Keratinocyte (primary cell): Measurements from ENCODE around the gene SLBP. TPM values are rescaled to one million over a fixed set of nuclear protein-coding genes. Genes with fewer than 3 reads are reported as not detected.

Experiments
- DNase-seq: peaks from one replicate; pipeline ENCODE4 v3.0.0-alpha.2; 2011; ENCODE audit warnings: low read depth, missing footprints, low spot score
- FAIRE-seq: peaks from 2 replicates; lab custom pipeline; 2011; peaks lifted over from hg19 to GRCh38; lab: Jason Lieb, UNC
- H2AFZ ChIP-seq: 2 replicates; pipeline ENCODE4 v1.6.0; 2012; ENCODE audit warnings: low read length, control low read depth, inconsistent platforms; ENCODE audit not compliant: control insufficient read depth
- H3K27ac ChIP-seq: 2 replicates; pipeline ENCODE4 v1.5.1; 2011; ENCODE audit warnings: low read length; ENCODE audit not compliant: control insufficient read depth, insufficient read depth
- H3K27me3 ChIP-seq: 3 replicates; pipeline ENCODE4 v1.6.0; 2011; ENCODE audit warnings: low read length; ENCODE audit not compliant: control insufficient read depth, insufficient read depth; ENCODE audit errors: extremely low read depth
- H3K36me3 ChIP-seq, 2 experiments: 2 replicates in 1 of 2; 3 replicates in 1 of 2; pipeline ENCODE4 v1.5.1; 2011; ENCODE audit warnings: low read length in 2 of 2, mild to moderate bottlenecking in 1 of 2; ENCODE audit not compliant: control insufficient read depth in 2 of 2, insufficient read depth in 2 of 2; ENCODE audit errors: extremely low read depth in 1 of 2
- H3K4me1 ChIP-seq: 3 replicates; pipeline ENCODE4 v1.5.1; 2011; ENCODE audit warnings: low read length; ENCODE audit not compliant: control insufficient read depth, insufficient read depth; ENCODE audit errors: extremely low read depth
- H3K4me2 ChIP-seq: 3 replicates; pipeline ENCODE4 v1.6.0; 2011; ENCODE audit warnings: low read depth, low read length; ENCODE audit not compliant: control insufficient read depth, insufficient read depth; ENCODE audit errors: extremely low read depth
- H3K4me3 ChIP-seq, 3 experiments: fragments of 200-600 bp in 1 of 3; sonication (generic) in 1 of 3; 2 replicates in 2 of 3; 3 replicates in 1 of 3; pipeline ENCODE4 v1.5.1; 2011 to 2016; ENCODE audit warnings: low read length in 3 of 3, mild to moderate bottlenecking in 3 of 3, control low read depth in 2 of 3, inconsistent platforms in 1 of 3, low read depth in 1 of 3, mixed read lengths in 1 of 3, mixed run types in 1 of 3, moderate library complexity in 1 of 3; ENCODE audit not compliant: control insufficient read depth in 2 of 3, insufficient read depth in 2 of 3; ENCODE audit errors: extremely low read depth in 1 of 3
- H3K79me2 ChIP-seq: 2 replicates; pipeline ENCODE4 v1.6.0; 2012; ENCODE audit warnings: low read length; ENCODE audit not compliant: control insufficient read depth, insufficient read depth
- H3K9ac ChIP-seq: 3 replicates; pipeline ENCODE4 v1.6.0; 2011; ENCODE audit warnings: low read length; ENCODE audit not compliant: control insufficient read depth, insufficient read depth; ENCODE audit errors: extremely low read depth
- H3K9me1 ChIP-seq: 3 replicates; pipeline ENCODE4 v1.6.0; 2011; ENCODE audit warnings: low read length; ENCODE audit not compliant: control insufficient read depth, insufficient read depth; ENCODE audit errors: extremely low read depth
- H3K9me3 ChIP-seq: 2 replicates; pipeline ENCODE4 v1.5.1; 2012; ENCODE audit warnings: low read depth, low read length; ENCODE audit not compliant: control insufficient read depth
- H4K20me1 ChIP-seq: 3 replicates; pipeline ENCODE4 v1.6.0; 2011; ENCODE audit warnings: low read length; ENCODE audit not compliant: control insufficient read depth, insufficient read depth; ENCODE audit errors: extremely low read depth
- CTCF ChIP-seq, 3 experiments: IDR thresholded peaks in 1 of 3; conservative IDR thresholded peaks in 1 of 3; optimal IDR thresholded peaks in 1 of 3; 2 replicates in 2 of 3; 3 replicates in 1 of 3; pipeline versions ENCODE3 to v1.5.1; 2011; ENCODE audit warnings: low read length in 3 of 3, mild to moderate bottlenecking in 3 of 3, moderate library complexity in 2 of 3, control low read depth in 1 of 3, inconsistent platforms in 1 of 3; ENCODE audit not compliant: insufficient read depth in 2 of 3; ENCODE audit errors: extremely low read depth in 1 of 3
- EZH2 ChIP-seq: IDR thresholded peaks from one replicate; pipeline ENCODE4 v1.6.1; 2012; ENCODE audit warnings: inconsistent platforms, mild to moderate bottlenecking, low read length, moderate library complexity
- dilution Hi-C: fragments of 300-500 bp; cut with MboI; formaldehyde crosslinking; loops from one replicate; pipeline ENCODE4 v1.7.0; 2020; ENCODE audit warnings: low sequenced_read_pairs; ENCODE audit not compliant: extremely low pct_ligation_motif_present
- polyA plus RNA-seq, 5 experiments: library from polyadenylated mRNA; depleted of rRNA in 3 of 5; stranded (reverse) in 3 of 5; stranded (forward) in 1 of 5; unstranded in 1 of 5; fragments of >200 nt; gene quantifications; 1 replicate in 1 of 5; 2 replicates in 3 of 5; 3 replicates in 1 of 5; pipeline versions ENCODE4 v1.2.1 to v1.2.3, GENCODE V29; 2011 to 2012; ENCODE audit warnings: missing spikeins in 2 of 5, low read depth in 1 of 5, low replicate concordance in 1 of 5

SLBP gene
- polyA plus RNA-seq, 1 donor (not counting 4 experiments of a cell fraction or from before 2014, with no cell fraction given), result 90.6 TPM

GRCh38 chr4:1647432-1647831 is 64.7 kb downstream of the SLBP start:
- no peak for FAIRE-seq
- no peak for TF ChIP-seq CTCF (optimal IDR thresholded peaks at IDR 0.05 in 1 of 3, IDR thresholded peaks at IDR 0.05 in 1 of 3, conservative IDR thresholded peaks at IDR 0.05 in 1 of 3; ENCODE audit: extremely low read depth in 1 of 3, insufficient read depth in 2 of 3, low read length in 3 of 3)
- TF ChIP-seq EZH2, result no peak
- H3K27me3 ChIP-seq, result no peaks in the 10 kb centered on the region
- H3K9me1 ChIP-seq, result no peaks in the 10 kb centered on the region
- no peak overlapping the region for H3K9ac ChIP-seq
- no peak overlapping the region for H3K27ac ChIP-seq
- no peak overlapping the region for H3K4me2 ChIP-seq
- peaks cover 2% of the 10 kb centered on the region for H3K9me3 ChIP-seq
- no peak overlapping the region for H3K4me3 ChIP-seq
- dilution Hi-C loops, result loop anchor here (25.0 kb wide), 1 partner anchor 235 kb away; the partner anchor contains the start of gene NKX1-1
- H2AFZ ChIP-seq, result no peak overlapping the region
- H3K4me1 ChIP-seq, result peaks cover 6% of the 10 kb centered on the region
- H4K20me1 ChIP-seq, result no peaks in the 10 kb centered on the region
- H3K79me2 ChIP-seq, result no peaks in the 10 kb centered on the region
- DNase-seq, result no peak
- H3K36me3 ChIP-seq, result no peaks in the 10 kb centered on the region

DNA sequence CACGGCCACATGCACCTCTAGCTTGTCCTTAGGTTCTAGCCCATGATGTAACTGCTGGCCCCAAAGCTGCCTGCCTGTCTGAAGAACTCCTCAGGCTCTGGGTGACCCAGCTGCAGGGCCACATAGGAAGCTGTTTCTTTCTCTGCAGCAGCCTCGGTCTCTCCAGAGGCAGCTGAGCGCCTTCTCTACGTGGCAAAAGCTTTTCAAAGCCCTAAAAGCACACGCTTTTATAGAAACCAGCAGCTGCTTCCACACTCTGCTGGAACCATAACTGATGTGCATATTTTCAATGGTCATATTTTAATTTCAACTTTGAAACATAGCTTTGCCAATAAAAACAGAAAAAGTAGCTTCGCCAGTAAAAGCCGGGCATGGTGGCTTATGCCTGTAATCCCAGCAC is 65.4 kb downstream of the SLBP start:
- Histone ChIP-seq H3K9ac (no peak overlapping the region), H3K79me2 (no peaks in the 10 kb centered on the region), H3K36me3 (no peaks in the 10 kb centered on the region), H3K4me1 (peaks cover 6% of the 10 kb centered on the region), H3K9me3 (peaks cover 2% of the 10 kb centered on the region), H3K27ac (no peak overlapping the region), H3K9me1 (no peaks in the 10 kb centered on the region), H3K27me3 (no peaks in the 10 kb centered on the region), H4K20me1 (no peaks in the 10 kb centered on the region), H3K4me3 (no peak overlapping the region), H3K4me2 (no peak overlapping the region), H2AFZ (no peak overlapping the region)
- DNase-seq (no peak), FAIRE-seq (no peak)
- no peak for TF ChIP-seq CTCF (optimal IDR thresholded peaks at IDR 0.05 in 1 of 3, IDR thresholded peaks at IDR 0.05 in 1 of 3, conservative IDR thresholded peaks at IDR 0.05 in 1 of 3; ENCODE audit: extremely low read depth in 1 of 3, insufficient read depth in 2 of 3, low read length in 3 of 3)
- no peak for TF ChIP-seq EZH2
- dilution Hi-C loops, result loop anchor here (25.0 kb wide), 1 partner anchor 234 kb away; the partner anchor contains the start of gene NKX1-1
